Sigmoid colon (tissue), 7 donors: Measurements from ENCODE around the gene CDHR3. TPM values are rescaled to one million over a fixed set of nuclear protein-coding genes. Genes with fewer than 3 reads are reported as not detected.
A peak's percentile ranks its signal among the peaks of the same experiment; 100 is the strongest.

Experiments
- DNase-seq: peaks from one replicate; pipeline ENCODE4 v3.0.0-alpha.2; 2019
- H3K27ac ChIP-seq, 4 donors: fragments of 200-600 bp; sonication (generic); one replicate each; pipeline ENCODE4 v1.5.1; 2016 to 2019; ENCODE audit warnings: mild to moderate bottlenecking in 1 of 4
- H3K27me3 ChIP-seq, 3 donors: fragments of 200-600 bp; sonication (generic); one replicate each; pipeline ENCODE4 v1.5.1; 2019; ENCODE audit warnings: mild to moderate bottlenecking in 1 of 3
- H3K36me3 ChIP-seq, 4 donors: fragments of 200-600 bp; sonication (generic); one replicate each; pipeline ENCODE4 v1.5.1; 2016 to 2019
- H3K4me1 ChIP-seq, 4 donors: fragments of 200-600 bp; sonication (generic); one replicate each; pipeline ENCODE4 v1.5.1; 2017 to 2019
- H3K4me3 ChIP-seq, 4 donors: fragments of 200-600 bp; sonication (generic); one replicate each; pipeline ENCODE4 v1.5.1; 2017 to 2019; ENCODE audit warnings: mild to moderate bottlenecking in 2 of 4, moderate library complexity in 1 of 4
- H3K9me3 ChIP-seq, 4 donors: fragments of 200-600 bp in 3 of 4; sonication (generic) in 3 of 4; one replicate each; pipeline versions ENCODE4 v1.5.1 to v1.6.1; 2013 to 2019
- CTCF ChIP-seq, 4 experiments: fragments of 450-650 bp in 3 of 4; fragments of 200-600 bp in 1 of 4; IDR thresholded peaks; one replicate each; pipeline ENCODE4 v1.5.1; 2016 to 2019; ENCODE audit warnings: antibody characterized with exemption in 4 of 4, mild to moderate bottlenecking in 3 of 4, moderate library complexity in 2 of 4
- EP300 ChIP-seq, 4 donors: sonication (generic); formaldehyde crosslinking; IDR thresholded peaks; one replicate each; pipeline ENCODE4 v1.6.1; 2017; ENCODE audit warnings: antibody characterized with exemption in 4 of 4
- POLR2A ChIP-seq, 2 donors: fragments of 450-650 bp; IDR thresholded peaks; one replicate each; pipeline ENCODE4 v1.6.1; 2016; ENCODE audit warnings: antibody characterized with exemption in 2 of 2, mild to moderate bottlenecking in 2 of 2, moderate library complexity in 2 of 2
- POLR2AphosphoS5 ChIP-seq, 4 donors: sonication (generic); formaldehyde crosslinking; IDR thresholded peaks; one replicate each; pipeline ENCODE4 v1.6.1; 2017; ENCODE audit warnings: antibody characterized with exemption in 4 of 4
- WGBS, 2 donors: extraction: QIAGEN DNeasy Blood & Tissue Kit; methylation state at CpG; one replicate each; pipeline ENCODE4 v1.1.7; 2013; 5-methylcytosine and 5-hydroxymethylcytosine counted together
- intact Hi-C: fragments of 100-400 bp; cut with DNase I; formaldehyde crosslinking; loops from one replicate; pipeline ENCODE4 v1.15.1; 2023
- polyA plus RNA-seq, 3 donors: library from polyadenylated mRNA; stranded (reverse); fragments of 200-250 nt; gene quantifications; one replicate each; pipeline ENCODE4 v1.2.3, GENCODE V29; 2013
- total RNA-seq, 4 donors: library from RNA; depleted of rRNA; stranded (reverse); fragments of >200 nt; gene quantifications; one replicate each; pipeline ENCODE4 v1.1.0, GENCODE V29; 2016
- donor health status: healthy with polysubstance abuse.
- donor health status: Bipolar disorder and iron deficiency.
- donor health status: healthy.

The CDHR3 gene
- total and polyA plus RNA-seq, 7 donors: 2.2 to 21.3 (median 3.7) TPM

GRCh38 chr7:106038289-106038688, 75.2 kb downstream of the CDHR3 start:
- intact Hi-C loops: loop anchor here (2.0 kb wide), 1 partner anchor 385 kb away; no protein-coding TSS in a partner anchor
- TF ChIP-seq POLR2AphosphoS5 (IDR thresholded peaks at IDR 0.05) (no peak), CTCF (IDR thresholded peaks at IDR 0.05) (no peak), POLR2A (IDR thresholded peaks at IDR 0.05) (no peak), EP300 (IDR thresholded peaks at IDR 0.05) (no peak)
- DNase-seq: peak; percentile 42
- no peak overlapping the region for H3K27ac ChIP-seq
- H3K9me3 ChIP-seq: no peaks in the 10 kb centered on the region
- peaks cover 0 to 22% (median 18%) of the 10 kb centered on the region in 4 donors for H3K4me1 ChIP-seq
- WGBS, 2 donors: 93 to 96% methylated on average over 5 of the region's 5 CpGs
- H3K36me3 ChIP-seq: no peaks in the 10 kb centered on the region
- H3K4me3 ChIP-seq: no peak overlapping the region
- H3K27me3 ChIP-seq: no peaks in the 10 kb centered on the region

GRCh38 chr7:106038916-106039315, 75.9 kb downstream of the CDHR3 start:
- H3K9me3 ChIP-seq: no peaks in the 10 kb centered on the region
- H3K36me3 ChIP-seq: no peaks in the 10 kb centered on the region
- no peaks in the 10 kb centered on the region for H3K27me3 ChIP-seq
- peak; percentile 52 for DNase-seq
- intact Hi-C loops: loop anchor here (2.0 kb wide), 1 partner anchor 386 kb away; no protein-coding TSS in a partner anchor
- WGBS, 2 donors: 90 to 91% methylated on average over 12 of the region's 12 CpGs
- peaks cover 0 to 22% (median 18%) of the 10 kb centered on the region in 4 donors for H3K4me1 ChIP-seq
- TF ChIP-seq POLR2A (IDR thresholded peaks at IDR 0.05) (no peak), EP300 (IDR thresholded peaks at IDR 0.05) (no peak), POLR2AphosphoS5 (IDR thresholded peaks at IDR 0.05) (no peak), CTCF (IDR thresholded peaks at IDR 0.05) (no peak)
- peak overlapping the region in 1 of 4 donors; percentile 19 for H3K27ac ChIP-seq
- no peak overlapping the region for H3K4me3 ChIP-seq

GRCh38 chr7:106039486-106040060, 76.5 kb downstream of the CDHR3 start:
- TF ChIP-seq POLR2AphosphoS5 (IDR thresholded peaks at IDR 0.05): peak in 1 of 4 donors; percentile 30
- no peak for TF ChIP-seq CTCF (IDR thresholded peaks at IDR 0.05)
- Histone ChIP-seq H3K9me3 (no peaks in the 10 kb centered on the region), H3K4me3 (no peak overlapping the region), H3K4me1 (peaks cover 0 to 22% (median 18%) of the 10 kb centered on the region in 4 donors), H3K36me3 (no peaks in the 10 kb centered on the region), H3K27me3 (no peaks in the 10 kb centered on the region), H3K27ac (peak overlapping the region in 2 of 4 donors; percentile 2 to 19)
- intact Hi-C loops: loop anchor here (2.0 to 5.0 kb wide), 2 partner anchors 32 to 387 kb away; no protein-coding TSS in a partner anchor
- peak; percentile 88 for DNase-seq
- WGBS, 2 donors: 82 to 86% methylated on average over 13 of the region's 13 CpGs

GRCh38 chr7:106041140-106041717, 78.2 kb downstream of the CDHR3 start:
- TF ChIP-seq POLR2A (IDR thresholded peaks at IDR 0.05) (no peak), CTCF (IDR thresholded peaks at IDR 0.05) (peak in 3 of 4 experiments; percentile 35 to 54 (median 37)), EP300 (IDR thresholded peaks at IDR 0.05) (no peak), POLR2AphosphoS5 (IDR thresholded peaks at IDR 0.05) (no peak)
- no peaks in the 10 kb centered on the region for H3K9me3 ChIP-seq
- no peaks in the 10 kb centered on the region for H3K27me3 ChIP-seq
- no peak overlapping the region for H3K4me3 ChIP-seq
- peak; percentile 61 for DNase-seq
- H3K27ac ChIP-seq: no peak overlapping the region
- intact Hi-C loops: loop anchor here (5.0 kb wide), 1 partner anchor 34 kb away; no protein-coding TSS in a partner anchor
- H3K36me3 ChIP-seq: no peaks in the 10 kb centered on the region
- WGBS, 2 donors: 49 to 54% methylated on average over 6 of the region's 6 CpGs
- peaks cover 0 to 22% (median 18%) of the 10 kb centered on the region in 4 donors for H3K4me1 ChIP-seq
